Measurements from ENCODE around the gene NUDT16L1. TPM values are rescaled to one million over a fixed set of nuclear protein-coding genes. Genes with fewer than 3 reads are reported as not detected.

The NUDT16L1 gene
- total and polyA plus RNA-seq, 2 of the 4 experiments (the other 2 are of a cell fraction): 22.9 to 44.3 TPM

DNA sequence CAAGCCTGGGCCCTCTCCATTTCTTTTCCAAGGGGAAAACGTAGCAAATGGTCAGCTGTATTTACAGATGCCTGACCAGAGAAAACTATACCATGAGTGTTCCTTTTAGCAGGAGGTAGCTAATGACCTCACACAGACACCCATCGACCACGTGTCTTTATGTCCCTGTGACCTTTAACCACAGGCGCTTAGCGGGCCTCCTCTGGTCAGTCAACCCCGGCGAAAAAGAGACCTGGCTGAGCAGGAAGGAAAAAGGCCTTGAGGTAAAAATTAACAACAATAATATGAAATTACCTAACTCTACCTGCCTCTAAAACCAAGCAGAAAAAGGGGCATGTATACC is 9.1 kb downstream of the NUDT16L1 start:
- Histone ChIP-seq H3K14ac (replicated peaks; ENCODE audit: low read depth, low read length) (no peak overlapping the region), H2BK5ac (ENCODE audit: low read depth, low read length, poor library complexity, severe bottlenecking) (no peak overlapping the region), H3K4me3 (ENCODE audit: insufficient read depth, low read depth, low read length) (no peak overlapping the region), H2AK9ac (replicated peaks; ENCODE audit: low read depth, low read length, poor library complexity) (peak overlapping the region; percentile 34), H4K20me1 (ENCODE audit: insufficient read depth, low read length) (0 out of 2 replicates have a peak, but pooled peaks cover 3% of the 10 kb centered on the region), H2BK20ac (ENCODE audit: low read depth, low read length) (no peak overlapping the region), H3K23ac (ENCODE audit: low read depth, low read length) (no peak overlapping the region), H3K4me1 (ENCODE audit: control insufficient read depth, insufficient read depth, low read length) (no peaks in the 10 kb centered on the region), H3K9ac (ENCODE audit: low read depth, low read length) (no peak overlapping the region), H4K91ac (ENCODE audit: insufficient read depth, low read depth, low read length) (no peak overlapping the region), H3K4me2 (ENCODE audit: low read depth, low read length) (no peak overlapping the region), H3K27me3 (ENCODE audit: control insufficient read depth, insufficient read depth, low read length) (no peaks in the 10 kb centered on the region), H3K79me1 (ENCODE audit: low read depth in 1 of 2, low read length in 2 of 2) (peaks cover 0 to 10% of the 10 kb centered on the region in 2 experiments; a peak in 1 of 4 replicates), H3K4ac (ENCODE audit: low read depth, low read length) (no peak overlapping the region), H3K27ac (ENCODE audit: insufficient read depth, low read length) (no peak overlapping the region), H3K18ac (ENCODE audit: low read depth, low read length) (no peak overlapping the region), H2AK5ac (ENCODE audit: low read depth, low read length) (no peak overlapping the region), H3K9me3 (ENCODE audit: control insufficient read depth, insufficient read depth, low read length) (no peaks in the 10 kb centered on the region), H2BK15ac (ENCODE audit: low read depth, low read length) (no peak overlapping the region), H3K9me1 (ENCODE audit: insufficient read depth, low read length) (0 out of 2 replicates have a peak, but pooled peaks cover 3% of the 10 kb centered on the region), H4K5ac (ENCODE audit: low read depth, low read length) (no peak overlapping the region), H2BK120ac (ENCODE audit: low read depth, low read length) (no peak overlapping the region), H4K8ac (ENCODE audit: low read depth in 2 of 2, low read length in 2 of 2) (no peak overlapping the region), H3K56ac (ENCODE audit: extremely low read depth, insufficient read depth, low read length) (no peak overlapping the region), H3K36me3 (ENCODE audit: control insufficient read depth, insufficient read depth, low read length) (peaks cover 60% of the 10 kb centered on the region), H2AFZ (replicated peaks; ENCODE audit: low read length, poor library complexity) (no peak overlapping the region)
- no peak for DNase-seq
- ChIA-PET POLR2A (ENCODE audit: unreplicated experiment) (no interaction called here), CTCF (no interaction called here)
- in situ Hi-C loops (cut with MboI; ENCODE audit: low sequenced_read_pairs): no loop called here
- TF ChIP-seq POLR2A (IDR thresholded peaks at IDR 0.05; ENCODE audit: low read depth, low read length) (no peak), BHLHE40 (IDR thresholded peaks at IDR 0.05; ENCODE audit: low read depth, low read length) (no peak), RCOR1 (IDR thresholded peaks at IDR 0.05; ENCODE audit: insufficient replicate concordance, low read length) (no peak), CHD1 (IDR thresholded peaks at IDR 0.05; ENCODE audit: low read depth, low read length) (no peak), MAZ (IDR thresholded peaks at IDR 0.05; ENCODE audit: borderline replicate concordance, low read depth, low read length) (no peak), CEBPB (IDR thresholded peaks at IDR 0.05; ENCODE audit: low read depth, low read length) (no peak), NFE2L2 (IDR thresholded peaks at IDR 0.05; ENCODE audit: low read depth, low read length) (no peak), RAD21 (IDR thresholded peaks at IDR 0.05; ENCODE audit: low read length) (no peak), SMC3 (IDR thresholded peaks at IDR 0.05; ENCODE audit: low read depth, low read length) (no peak), FOS (IDR thresholded peaks at IDR 0.05; ENCODE audit: low read depth, low read length) (no peak), MXI1 (IDR thresholded peaks at IDR 0.05; ENCODE audit: borderline replicate concordance, low read depth, low read length) (no peak), MAFK (IDR thresholded peaks at IDR 0.05; ENCODE audit: low read depth, low read length) (no peak)
- TF ChIP-seq, protein P1, sequence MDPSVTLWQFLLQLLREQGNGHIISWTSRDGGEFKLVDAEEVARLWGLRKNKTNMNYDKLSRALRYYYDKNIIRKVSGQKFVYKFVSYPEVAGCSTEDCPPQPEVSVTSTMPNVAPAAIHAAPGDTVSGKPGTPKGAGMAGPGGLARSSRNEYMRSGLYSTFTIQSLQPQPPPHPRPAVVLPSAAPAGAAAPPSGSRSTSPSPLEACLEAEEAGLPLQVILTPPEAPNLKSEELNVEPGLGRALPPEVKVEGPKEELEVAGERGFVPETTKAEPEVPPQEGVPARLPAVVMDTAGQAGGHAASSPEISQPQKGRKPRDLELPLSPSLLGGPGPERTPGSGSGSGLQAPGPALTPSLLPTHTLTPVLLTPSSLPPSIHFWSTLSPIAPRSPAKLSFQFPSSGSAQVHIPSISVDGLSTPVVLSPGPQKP (IDR thresholded peaks at IDR 0.05; ENCODE audit: borderline replicate concordance, low read depth, low read length): no peak
- no peak for ATAC-seq (ENCODE audit: low read depth)
- no TSS peak for BruUV-seq (replicated peaks)
- intact Hi-C loops (cut with micrococcal nuclease): no loop called here
- dilution Hi-C loops (cut with HindIII; ENCODE audit: low sequenced_read_pairs, unreplicated experiment): no loop called here
- no CpG with 5 or more reads among the region's 7 CpGs for WGBS, 2 experiments (ENCODE audit: extremely low coverage in 2 of 2, insufficient read length in 1 of 2)
